Measurements from ENCODE around the gene RTL1. TPM values are rescaled to one million over a fixed set of nuclear protein-coding genes. Genes with fewer than 3 reads are reported as not detected.

The RTL1 gene
- polyA plus RNA-seq, 1 of the 3 experiments (the other 2 are of a cell fraction): 0.07 TPM

GRCh38 chr14:100856056-100856950, 47.2 kb downstream of the RTL1 start:
- Histone ChIP-seq H3K9me2 (no peaks in the 10 kb centered on the region), H3F3A (replicated peaks; ENCODE audit: insufficient read depth) (no peaks in the 10 kb centered on the region), H3K9ac (no peak overlapping the region), H3K4me3 (ENCODE audit: low read depth in 2 of 2, low read length in 1 of 2) (no peak overlapping the region), H2AFZ (ENCODE audit: low read depth) (no peak overlapping the region), H3K4me2 (no peak overlapping the region), H3K79me2 (ENCODE audit: insufficient read depth) (no peaks in the 10 kb centered on the region), H4K20me1 (ENCODE audit: insufficient read depth) (no peaks in the 10 kb centered on the region), H3K36me3 (replicated peaks in 1 of 2; ENCODE audit: control insufficient read depth in 1 of 2, insufficient read depth in 2 of 2, low read length in 1 of 2) (no peaks in the 10 kb centered on the region), H3K27ac (ENCODE audit: low read depth in 2 of 2, low read length in 1 of 2) (no peak overlapping the region), H3K9me3 (no peaks in the 10 kb centered on the region), H3K4me1 (ENCODE audit: control insufficient read depth in 1 of 2, insufficient read depth in 2 of 2, low read depth in 1 of 2, low read length in 1 of 2) (peaks cover 0 to 6% of the 10 kb centered on the region in 2 experiments; a peak in 2 of 4 replicates), H3K27me3 (ENCODE audit: insufficient read depth) (no peaks in the 10 kb centered on the region)
- POLR2A ChIA-PET: no interaction called here
- 60% methylated on average over 14 of the region's 20 CpGs for WGBS (ENCODE audit: low lambda C conversion rate)
- CTCF ChIA-PET: interaction anchor here (1.0 kb wide), 1 partner anchor 383 kb away, joined by 3 read pairs; no protein-coding TSS in a partner anchor
- DNase-seq: peak; percentile 22
- no peak for TF ChIP-seq YY1 (IDR thresholded peaks at IDR 0.05; ENCODE audit: low read depth)
- no peak for TF ChIP-seq GATA2 (CRISPR knock-in tag; IDR thresholded peaks at IDR 0.05)
- no peak for TF ChIP-seq FOXJ3 (CRISPR knock-in tag; IDR thresholded peaks at IDR 0.05)
- TF ChIP-seq MAX (IDR thresholded peaks at IDR 0.05; ENCODE audit: low read depth): no peak
- no peak for TF ChIP-seq JUND (IDR thresholded peaks at IDR 0.05)
- TF ChIP-seq SIN3A (IDR thresholded peaks at IDR 0.05; ENCODE audit: borderline replicate concordance, low read depth, low read length): no peak
- TF ChIP-seq EP300 (IDR thresholded peaks at IDR 0.05; ENCODE audit: borderline replicate concordance in 1 of 2, low read depth in 1 of 2, low read length in 1 of 2): no peak
- no peak for TF ChIP-seq CHD2 (IDR thresholded peaks at IDR 0.05; ENCODE audit: low read length, partially characterized antibody)
- TF ChIP-seq TAF1 (IDR thresholded peaks at IDR 0.05; ENCODE audit: borderline replicate concordance, low read depth, low read length): no peak
- no peak for TF ChIP-seq GABPA (IDR thresholded peaks at IDR 0.05; ENCODE audit: low read depth)
- no peak for TF ChIP-seq RFX5 (IDR thresholded peaks at IDR 0.05; ENCODE audit: low read length)
- TF ChIP-seq RCOR1 (IDR thresholded peaks at IDR 0.05; ENCODE audit: low read length): no peak
- TF ChIP-seq SMC3 (IDR thresholded peaks at IDR 0.05; ENCODE audit: low read depth, low read length): no peak
- TF ChIP-seq NFIC (IDR thresholded peaks at IDR 0.05; ENCODE audit: borderline replicate concordance): no peak
- TF ChIP-seq REST (IDR thresholded peaks at IDR 0.05; ENCODE audit: low read depth, low read length): no peak
- TF ChIP-seq POLR2AphosphoS5 (IDR thresholded peaks at IDR 0.05; ENCODE audit: low read depth, low read length): no peak
- TF ChIP-seq EZH2phosphoT487 (IDR thresholded peaks at IDR 0.05; ENCODE audit: borderline replicate concordance, low read depth): no peak
- TF ChIP-seq PBX3 (IDR thresholded peaks at IDR 0.05): no peak
